ENCODE measurements around the gene NKX2-4.
"Not testable (repeated sequence)": the region's sequence is repeated elsewhere in the genome, so short reads cannot be mapped to it uniquely, and the experiment has no call there.

Gene NKX2-4

GRCh38 chr20:21397341-21398108, at the start of gene NKX2-4:
Gene NKX2-4, minus strand, starts transcription at chr20:21397526. Its CDS starts 127 bp downstream, at chr20:21397399.
- no peak for DNase-seq (ENCODE audit: low read depth in 2 of 2)

DNA sequence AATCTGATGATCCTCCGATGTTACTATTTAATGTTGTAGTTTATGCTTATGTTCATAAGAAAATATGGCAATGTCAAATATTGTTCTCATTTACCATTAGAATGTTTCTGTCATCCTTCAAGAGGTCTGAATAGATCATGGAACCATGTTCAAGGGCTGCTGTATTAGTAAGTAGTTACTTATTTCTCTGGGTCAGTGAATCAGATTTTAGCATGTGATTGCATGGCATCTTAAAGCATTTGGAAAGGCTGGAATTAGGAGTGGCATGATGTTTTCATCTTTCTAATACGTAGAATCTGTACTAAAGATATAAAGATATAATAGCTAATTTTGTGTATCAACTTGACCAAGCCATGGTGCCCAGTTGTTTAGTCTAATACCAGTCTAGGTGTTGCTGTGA, 40.5 kb upstream of the NKX2-4 start:
- no peak for DNase-seq (ENCODE audit: low read depth in 2 of 2)

DNA sequence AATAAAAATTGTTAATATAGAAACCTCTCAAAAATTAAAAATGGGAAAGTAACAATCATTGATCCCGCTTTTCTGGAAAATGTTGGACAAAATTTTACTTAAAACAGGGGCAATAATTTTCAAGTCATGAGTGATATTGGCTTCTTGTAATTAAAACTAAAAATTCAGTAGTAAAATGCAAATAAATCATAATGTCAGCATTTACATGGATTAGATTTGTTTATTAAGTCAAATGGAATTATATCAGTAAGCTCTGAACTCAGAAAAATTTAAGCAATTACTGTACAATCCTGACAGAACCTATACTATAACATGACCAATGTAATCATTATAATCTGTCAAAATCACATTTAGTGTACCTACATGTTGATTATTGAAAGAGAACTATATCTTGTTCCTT, 39.9 kb upstream of the NKX2-4 start:
- no peak for DNase-seq (ENCODE audit: low read depth in 2 of 2)

- no peak for DNase-seq (ENCODE audit: low read depth in 2 of 2)
Measured at GRCh38 chr20:21436205-21436604, 38.9 kb upstream of the NKX2-4 start.

DNA sequence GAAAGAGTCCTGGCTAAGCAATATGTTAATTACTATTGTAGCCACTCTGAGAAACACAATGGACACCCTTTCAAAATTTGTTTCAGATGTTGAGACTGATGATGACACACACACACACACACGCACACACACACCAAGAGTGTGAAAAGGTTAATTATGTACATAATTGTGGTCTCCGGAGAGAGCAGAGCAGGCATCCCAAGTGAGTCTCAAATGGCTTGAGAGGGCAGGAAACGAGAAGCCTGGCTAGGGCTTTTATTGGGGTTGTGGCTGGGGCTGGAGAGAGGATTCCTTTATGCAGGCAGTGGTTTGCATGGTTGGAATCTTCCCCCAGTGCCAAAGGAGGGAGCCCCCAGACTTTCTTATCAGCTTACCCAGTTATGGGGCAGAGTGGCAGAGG, 38.2 kb upstream of the NKX2-4 start:
- no peak for DNase-seq (ENCODE audit: low read depth in 2 of 2)

DNA sequence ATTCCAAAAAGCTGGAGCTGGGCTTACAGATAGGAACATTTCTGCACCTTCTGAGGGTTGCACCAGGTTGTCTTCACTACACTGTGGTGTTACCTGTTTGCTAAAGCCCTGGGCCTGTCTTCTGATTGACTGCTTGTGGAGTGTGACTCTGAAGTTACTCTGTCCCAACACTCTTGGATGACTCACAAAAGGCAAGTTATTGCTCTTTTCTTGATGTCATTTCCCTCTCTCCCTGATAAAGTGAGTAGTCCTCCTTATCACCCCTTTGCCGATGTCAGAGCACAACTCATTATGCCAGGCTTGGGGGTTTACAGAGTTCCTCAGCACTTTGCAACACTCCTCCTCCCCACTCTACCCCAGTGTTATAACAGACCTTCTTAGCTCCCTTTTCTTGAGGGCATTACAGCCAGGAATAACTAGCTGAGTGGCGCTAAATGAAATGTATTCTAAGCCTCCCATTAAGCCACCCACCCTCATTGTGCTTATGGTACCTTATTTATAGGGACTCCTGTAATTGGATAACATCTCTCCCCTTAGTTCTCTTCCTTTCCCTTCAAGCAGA, 36.1 kb upstream of the NKX2-4 start:
- DNase-seq (ENCODE audit: low read depth in 2 of 2): no peak

DNA sequence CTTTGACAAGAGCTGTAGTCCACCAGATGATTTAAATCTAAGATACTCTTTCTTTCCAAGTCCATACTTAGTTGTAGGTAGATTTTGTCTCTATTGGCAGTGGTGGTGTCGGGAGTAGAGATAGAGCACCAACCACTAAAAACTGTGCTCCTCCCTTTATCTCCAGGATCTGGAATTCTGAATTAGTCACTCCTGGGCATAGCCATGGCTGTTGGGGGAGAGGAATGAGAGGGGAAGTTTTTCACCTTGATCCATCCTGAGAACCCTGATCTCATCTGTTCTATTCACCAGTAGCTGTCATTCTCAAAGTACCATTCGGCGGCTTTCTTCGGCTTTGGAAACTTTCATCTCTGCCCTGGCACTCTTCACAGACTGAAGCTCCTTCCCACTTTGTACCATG, 35.6 kb upstream of the NKX2-4 start:
- DNase-seq (ENCODE audit: low read depth in 2 of 2): no peak

GRCh38 chr20:21430020-21430419, 32.7 kb upstream of the NKX2-4 start:
- DNase-seq (ENCODE audit: low read depth in 2 of 2): no peak

GRCh38 chr20:21424846-21425245, 27.5 kb upstream of the NKX2-4 start:
- DNase-seq (ENCODE audit: low read depth in 2 of 2): no peak

DNA sequence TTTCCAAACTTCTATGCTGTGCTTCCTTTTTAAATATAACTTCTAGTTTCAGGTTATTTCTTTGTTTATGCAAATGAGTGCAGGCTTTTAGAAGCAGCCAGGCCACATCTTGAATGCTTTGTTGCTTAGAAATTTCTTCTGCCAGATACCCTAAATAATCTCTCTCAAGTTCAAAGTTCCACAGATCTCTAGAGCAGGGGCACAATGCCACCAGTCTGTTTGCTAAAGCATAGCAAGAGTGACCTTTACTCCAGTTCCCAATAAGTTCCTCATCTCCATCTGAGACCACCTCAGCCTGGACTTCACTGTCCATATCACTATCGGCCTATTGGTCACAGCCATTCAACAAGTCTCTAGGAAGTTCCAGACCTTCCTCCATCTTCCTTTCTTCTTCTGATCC, 26.4 kb upstream of the NKX2-4 start:
- not testable (repeated sequence) for DNase-seq (ENCODE audit: low read depth in 2 of 2)

- no peak for DNase-seq (ENCODE audit: low read depth in 2 of 2)
Measured at GRCh38 chr20:21421601-21422236, 24.4 kb upstream of the NKX2-4 start.

- DNase-seq (ENCODE audit: low read depth in 2 of 2): not testable (repeated sequence)
Measured at GRCh38 chr20:21419147-21419546, 21.8 kb upstream of the NKX2-4 start.

GRCh38 chr20:21413996-21414395, 16.7 kb upstream of the NKX2-4 start:
- not testable (repeated sequence) for DNase-seq (ENCODE audit: low read depth in 2 of 2)

DNA sequence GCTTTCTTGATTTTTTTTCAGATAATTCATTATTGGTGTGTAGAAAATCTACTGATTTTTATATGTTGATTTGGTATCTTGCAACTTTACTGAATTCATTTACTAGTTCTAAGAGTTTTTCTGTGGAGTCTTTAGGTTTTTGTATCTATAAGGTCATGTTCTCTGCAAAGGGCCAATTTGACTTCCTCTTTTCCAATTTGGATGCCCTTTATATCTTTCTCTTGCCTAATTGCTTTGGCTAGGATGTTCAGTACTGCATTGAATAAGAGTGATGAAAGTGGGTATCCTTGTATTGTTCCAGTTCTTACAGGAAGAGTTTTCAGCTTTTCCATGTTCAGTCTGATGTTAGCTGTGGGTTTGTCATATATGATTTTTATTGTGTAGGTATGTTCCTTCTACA, 14.4 kb upstream of the NKX2-4 start:
- no peak for DNase-seq (ENCODE audit: low read depth in 2 of 2)

GRCh38 chr20:21399005-21399475, 1.7 kb upstream of the NKX2-4 start:
- DNase-seq (ENCODE audit: low read depth in 2 of 2): no peak

- no peak for DNase-seq (ENCODE audit: low read depth in 2 of 2)
Measured at GRCh38 chr20:21398109-21399004, 1.0 kb upstream of the NKX2-4 start.

DNA sequence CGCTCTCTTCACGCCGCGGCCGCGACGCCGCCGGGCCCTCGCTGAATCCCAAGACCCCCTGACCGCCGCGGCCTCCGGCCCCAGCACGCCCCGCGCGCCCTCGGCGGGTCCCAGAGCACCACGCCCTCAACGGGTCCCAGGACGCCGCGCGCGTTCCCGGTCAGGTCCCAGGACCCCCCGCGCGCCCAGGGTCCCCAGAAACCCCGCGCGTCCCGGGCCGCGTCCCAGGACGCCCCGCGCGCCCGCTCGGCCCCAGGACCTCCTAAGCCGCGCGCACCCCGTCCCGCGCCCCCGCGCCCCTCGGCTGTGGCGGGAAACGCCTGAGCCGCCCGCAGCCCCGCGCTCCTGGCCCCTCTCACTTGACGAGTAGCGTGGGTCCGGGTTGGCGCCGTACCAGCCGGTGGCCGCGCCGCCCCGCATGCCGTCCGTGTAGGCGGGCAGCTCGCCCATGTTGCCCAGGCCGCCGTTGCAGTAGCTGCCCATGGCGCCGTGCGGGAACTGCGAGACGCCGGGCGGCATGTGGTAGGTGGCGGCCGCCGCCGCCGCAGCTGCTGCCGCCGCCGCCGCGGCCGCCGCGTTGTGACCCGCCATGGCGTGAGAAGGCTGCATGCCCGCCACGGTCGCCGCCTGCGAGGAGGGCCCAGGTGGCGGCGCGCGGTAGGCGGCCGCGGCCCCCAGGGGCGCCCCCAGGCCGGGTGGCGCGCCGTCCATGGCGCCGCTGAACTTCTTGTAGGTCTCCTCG, 556 bp downstream of the NKX2-4 start:
- no peak for DNase-seq (ENCODE audit: low read depth in 2 of 2)

- no peak for DNase-seq (ENCODE audit: low read depth in 2 of 2)
Measured at GRCh38 chr20:21395666-21396598, 1.4 kb downstream of the NKX2-4 start.

GRCh38 chr20:21395051-21395665, 2.2 kb downstream of the NKX2-4 start:
- no peak for DNase-seq (ENCODE audit: low read depth in 2 of 2)

GRCh38 chr20:21394551-21394950, 2.8 kb downstream of the NKX2-4 start:
- no peak for DNase-seq (ENCODE audit: low read depth in 2 of 2)

Data from stimulated activated CD8-positive, alpha-beta memory T cell treated with anti-CD3 and anti-CD28 coated beads, Interleukin-2, amount 100 ng/mL, for 48 hours (primary cell).